NCI-H748 (cell line): ENCODE results near the gene ZFP36L2.
"Not testable (repeated sequence)": the region's sequence is repeated elsewhere in the genome, so short reads cannot be mapped to it uniquely, and the experiment has no call there.

Source experiments
- DNase-seq: peaks from one replicate; lab custom pipeline; 2025; ENCODE audit not compliant: unreplicated experiment; lab: John Stamatoyannopoulos, UW

ZFP36L2 gene

GRCh38 chr2:43210125-43210466 lies 16.3 kb downstream of the ZFP36L2 start:
- DNase-seq = no peak

DNA sequence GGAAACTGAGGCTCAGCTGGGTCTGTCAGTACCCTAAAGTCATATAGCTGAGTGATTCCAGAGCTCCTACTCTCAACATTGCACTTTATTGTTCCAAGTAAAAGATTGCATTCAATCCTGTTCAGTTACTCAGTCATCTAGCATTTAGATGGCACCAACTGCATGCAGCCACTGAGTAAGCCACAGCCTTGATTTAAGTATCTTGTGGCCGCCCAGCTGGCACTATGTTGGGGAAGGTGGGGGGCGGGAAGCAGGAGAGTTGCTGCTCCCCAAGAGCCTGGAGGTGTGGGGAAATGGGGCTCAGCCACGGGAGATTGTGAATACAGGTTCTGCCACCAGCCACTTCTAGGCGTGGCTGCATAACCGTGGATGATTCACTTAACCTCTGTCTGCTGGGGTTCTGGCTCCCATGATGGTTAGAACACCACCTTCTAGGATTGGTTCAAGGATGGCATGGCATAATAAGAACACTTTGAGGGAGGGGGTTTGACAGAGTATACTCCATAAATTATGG lies 17.1 kb downstream of the ZFP36L2 start:
- no peak for DNase-seq

DNA sequence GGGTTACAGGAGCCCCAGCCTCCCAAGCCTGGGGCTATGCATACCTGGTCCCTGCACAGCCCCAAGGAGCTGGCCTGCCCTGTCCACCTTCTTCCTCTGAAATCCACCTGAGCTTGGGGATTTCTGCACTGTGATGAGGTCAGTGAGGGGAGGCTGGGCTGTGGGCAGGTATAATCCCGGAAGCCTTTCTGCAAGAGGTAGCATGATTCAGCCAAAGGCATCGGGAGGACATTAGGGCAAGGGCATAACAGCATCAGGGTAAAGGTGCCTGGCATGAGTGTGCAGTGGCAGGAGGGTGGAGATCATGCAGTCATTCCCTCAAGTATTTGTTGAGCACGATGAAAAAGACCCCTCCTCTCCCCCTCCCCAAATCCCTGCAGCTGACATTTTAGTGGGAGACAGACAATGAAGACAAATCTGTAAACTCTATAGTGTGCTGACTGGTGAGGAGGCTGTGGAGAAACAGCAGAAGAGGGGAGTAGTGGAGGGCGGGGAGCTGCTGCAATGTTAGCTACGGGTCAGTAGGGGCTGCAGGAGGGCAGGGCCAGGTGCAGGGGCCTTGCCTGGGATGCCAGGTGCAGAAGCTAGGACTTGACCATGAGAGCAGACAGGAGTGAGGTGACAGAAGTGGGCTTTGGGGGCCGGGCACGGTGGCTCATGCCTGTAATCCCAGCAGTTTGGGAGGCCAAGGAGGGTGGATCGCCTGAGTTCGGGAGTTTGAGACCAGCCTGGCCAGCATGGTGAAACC lies 18.7 kb downstream of the ZFP36L2 start:
- DNase-seq = no peak

DNA sequence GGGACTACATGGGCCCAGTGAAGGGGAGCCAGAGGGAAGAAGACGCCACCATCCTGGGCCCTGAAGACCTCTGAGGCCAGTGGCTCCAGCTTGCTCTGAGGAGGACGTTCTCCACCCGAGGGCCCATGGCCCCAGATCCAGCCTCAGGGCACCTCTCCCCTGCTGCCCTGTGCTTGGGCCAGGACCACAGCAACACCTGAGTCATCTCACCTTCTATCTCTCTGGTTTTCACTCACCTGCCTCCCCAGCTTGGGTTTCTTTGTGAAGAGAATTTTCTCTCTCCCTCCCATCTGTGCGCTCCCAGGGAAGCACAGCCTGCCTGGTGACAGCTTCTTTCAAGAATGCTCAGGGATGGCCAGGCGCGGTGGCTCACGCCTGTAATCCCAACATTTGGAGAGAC lies 19.8 kb downstream of the ZFP36L2 start:
- DNase-seq = no peak

GRCh38 chr2:43203373-43203772 lies 23.0 kb downstream of the ZFP36L2 start:
- no peak for DNase-seq

DNA sequence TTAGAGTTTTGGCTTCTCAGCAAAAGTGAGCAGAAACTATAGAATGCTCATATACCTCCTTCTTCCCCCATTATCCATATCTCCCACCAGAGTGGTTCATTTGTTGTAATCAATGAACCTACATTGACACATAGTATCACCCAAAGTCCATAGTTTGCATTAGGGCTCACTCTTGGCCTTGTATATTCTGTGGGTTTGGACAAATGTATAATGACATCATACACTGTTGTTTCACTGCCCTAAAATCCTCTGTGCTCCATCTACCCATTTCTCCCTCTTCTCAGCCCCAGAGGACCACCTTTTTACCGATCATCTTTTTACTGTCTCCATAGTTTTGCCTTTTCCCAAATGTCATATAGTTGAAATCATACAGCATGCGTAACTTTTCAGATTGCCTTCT lies 24.1 kb downstream of the ZFP36L2 start:
- no peak for DNase-seq

GRCh38 chr2:43201497-43201896 lies 24.9 kb downstream of the ZFP36L2 start:
- DNase-seq = no peak

GRCh38 chr2:43201016-43201415 lies 25.4 kb downstream of the ZFP36L2 start:
- DNase-seq = no peak

DNA sequence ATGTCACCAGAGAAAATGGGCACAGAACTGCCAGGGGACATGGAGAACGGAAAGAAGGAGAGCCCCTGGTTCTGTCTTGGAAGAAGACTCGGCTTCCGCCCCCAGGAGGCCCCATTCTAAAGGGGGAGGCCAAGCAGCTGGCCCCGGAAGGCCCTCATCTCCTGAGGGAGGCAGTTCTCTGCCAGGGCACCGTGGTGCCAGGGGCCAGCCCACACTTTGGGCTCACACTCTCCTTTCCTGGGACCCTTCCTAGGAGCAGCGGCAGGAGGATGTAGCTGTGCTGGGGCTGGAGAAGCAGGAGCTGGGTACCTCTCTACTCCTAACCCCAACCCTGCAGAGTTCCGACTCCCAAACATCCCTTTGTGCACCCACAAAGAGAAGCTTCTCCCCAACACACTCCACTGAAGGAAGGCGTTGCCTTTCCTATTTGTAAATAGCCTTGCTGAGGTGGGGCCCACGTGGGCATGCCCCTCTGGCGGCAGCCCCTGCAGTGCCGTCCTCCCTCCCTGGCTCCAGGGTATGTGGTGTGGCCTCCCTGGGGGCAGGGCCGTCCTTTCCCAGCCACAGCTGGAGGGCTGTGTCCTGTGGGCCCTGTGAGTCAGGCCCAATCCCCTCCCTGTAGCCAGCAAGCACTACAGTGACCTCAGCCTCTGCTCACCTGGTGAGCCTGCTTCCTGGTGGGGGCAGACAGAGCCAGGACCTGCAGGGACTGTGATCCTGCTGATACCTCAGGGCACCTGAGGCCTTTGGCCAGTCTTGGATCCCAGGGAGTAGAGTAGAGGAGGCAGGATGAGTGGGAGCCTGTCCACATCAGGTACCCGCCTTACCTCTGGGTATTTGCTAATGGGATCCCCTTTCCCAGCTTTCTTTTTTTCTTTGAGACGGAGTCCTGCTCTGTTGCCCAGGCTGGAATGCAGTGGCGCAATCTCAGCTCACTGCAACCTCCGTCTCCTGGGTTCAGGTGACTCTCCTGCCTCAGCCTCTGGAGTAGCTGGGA lies 26.6 kb downstream of the ZFP36L2 start:
- DNase-seq = no peak

DNA sequence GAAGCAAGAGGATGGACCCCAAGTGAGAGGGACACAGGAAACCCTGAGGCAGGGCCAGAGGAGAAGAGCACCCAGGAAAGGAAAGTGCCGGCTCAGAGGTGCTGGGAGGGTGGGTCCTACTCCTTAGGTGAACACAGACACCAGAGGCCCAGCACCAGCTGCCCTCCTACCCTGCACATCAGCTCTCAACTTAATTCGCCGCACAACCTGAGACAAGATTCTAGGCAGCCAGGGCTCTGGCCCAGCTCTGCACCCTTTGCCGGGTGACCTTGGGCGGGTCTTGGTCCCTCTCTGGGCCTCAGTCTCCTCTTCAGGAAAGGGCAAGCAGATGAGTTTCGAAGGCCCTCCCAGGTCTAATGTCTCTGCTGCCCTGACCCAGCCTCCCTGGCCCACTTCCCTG lies 28.1 kb downstream of the ZFP36L2 start:
- no peak for DNase-seq

GRCh38 chr2:43197588-43197896 lies 28.9 kb downstream of the ZFP36L2 start:
- DNase-seq = no peak

DNA sequence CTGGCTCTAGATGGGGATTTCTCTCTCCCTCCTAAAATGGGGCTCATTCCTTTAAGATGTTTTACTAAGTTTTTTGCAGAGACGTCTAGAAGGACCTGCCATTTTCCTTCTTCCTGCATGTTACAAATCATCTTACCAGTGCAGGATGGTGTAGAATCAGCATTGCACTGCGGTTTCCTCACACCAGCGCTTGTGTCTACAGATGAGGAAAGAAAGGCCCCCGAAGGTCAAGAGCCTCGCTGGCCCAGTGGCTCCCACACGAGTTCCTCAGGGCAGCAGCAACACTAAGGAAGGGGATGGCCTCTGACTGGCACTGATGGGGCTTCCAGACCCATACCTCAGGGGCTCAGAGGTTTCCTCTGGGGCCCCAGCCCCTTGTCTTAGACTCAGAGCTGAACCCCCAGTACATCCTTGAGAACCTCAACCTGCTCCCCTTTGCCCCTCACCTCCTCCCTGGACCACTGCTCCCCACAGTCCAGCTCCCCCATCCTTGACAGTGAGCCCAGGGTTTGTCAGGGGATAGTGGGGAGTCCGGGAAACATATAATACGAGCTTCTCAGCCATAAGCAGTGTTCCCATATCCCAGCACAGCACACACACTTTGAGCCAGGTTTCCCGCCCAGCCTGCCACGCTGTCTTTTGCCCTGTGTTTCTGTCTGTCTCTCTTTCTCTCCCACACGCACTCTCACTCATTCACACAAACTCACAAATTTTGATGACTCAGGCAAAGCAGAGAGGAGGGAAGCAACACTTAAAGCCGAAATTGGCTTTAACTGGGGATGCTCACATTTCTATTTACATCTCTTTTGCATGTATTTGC lies 29.4 kb downstream of the ZFP36L2 start:
- no peak for DNase-seq

DNA sequence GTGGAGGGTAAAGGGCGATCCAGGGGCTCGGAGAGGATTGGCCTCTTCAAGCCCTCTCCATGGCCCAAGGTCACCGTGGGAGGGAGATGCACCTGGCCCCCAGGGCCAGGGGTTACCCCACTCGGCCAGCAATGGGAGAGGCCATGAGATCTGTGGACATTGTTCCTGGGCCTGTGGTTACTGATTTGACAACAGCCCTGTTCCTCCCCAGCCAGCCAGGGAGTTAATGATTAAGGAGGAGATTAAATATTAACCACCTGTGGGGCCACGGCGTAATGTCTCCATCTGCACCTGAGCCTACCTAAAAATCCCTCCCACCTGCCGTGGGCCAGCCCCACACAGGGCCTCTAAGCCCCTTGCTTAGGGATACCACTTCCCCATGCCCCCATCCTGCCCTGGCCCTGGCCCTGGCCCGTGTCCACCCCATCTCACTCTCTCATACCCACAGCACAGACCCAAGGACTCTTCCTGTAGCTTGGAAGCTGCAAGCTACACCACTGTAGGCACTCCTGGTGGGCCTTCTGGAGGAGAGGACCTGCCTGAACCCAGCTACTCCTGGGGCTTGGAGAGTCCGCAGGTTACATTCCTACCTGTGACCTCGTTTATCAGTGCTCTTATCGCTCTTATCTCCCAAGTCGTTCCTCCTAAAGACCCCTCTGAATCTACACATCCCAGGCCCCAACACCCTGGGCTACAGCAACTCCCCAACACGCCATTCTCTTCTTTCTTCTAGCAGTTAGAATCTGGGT lies 32.1 kb downstream of the ZFP36L2 start:
- DNase-seq = no peak

DNA sequence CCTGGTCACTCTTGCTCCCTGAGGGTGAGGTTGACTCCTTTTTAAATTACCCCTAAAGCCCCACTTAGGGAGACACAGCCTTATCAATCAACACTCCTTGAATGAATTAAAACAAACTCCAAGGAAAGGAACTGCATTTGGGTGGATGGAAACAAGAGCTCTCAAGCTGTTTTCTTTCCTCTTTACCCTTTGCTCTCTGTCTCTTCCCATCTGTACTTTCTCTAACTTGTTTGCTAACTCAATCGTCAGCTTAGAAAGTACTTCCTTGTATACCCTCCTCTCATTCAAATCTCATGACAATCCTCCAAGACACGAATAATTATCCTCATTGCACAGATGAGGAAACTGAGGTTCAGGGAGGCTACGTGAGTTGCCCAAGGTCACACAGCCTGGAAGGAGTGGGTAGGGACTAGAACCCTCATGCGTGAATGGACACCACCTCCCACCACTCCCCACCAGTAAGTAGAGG lies 32.7 kb downstream of the ZFP36L2 start:
- no peak for DNase-seq

DNA sequence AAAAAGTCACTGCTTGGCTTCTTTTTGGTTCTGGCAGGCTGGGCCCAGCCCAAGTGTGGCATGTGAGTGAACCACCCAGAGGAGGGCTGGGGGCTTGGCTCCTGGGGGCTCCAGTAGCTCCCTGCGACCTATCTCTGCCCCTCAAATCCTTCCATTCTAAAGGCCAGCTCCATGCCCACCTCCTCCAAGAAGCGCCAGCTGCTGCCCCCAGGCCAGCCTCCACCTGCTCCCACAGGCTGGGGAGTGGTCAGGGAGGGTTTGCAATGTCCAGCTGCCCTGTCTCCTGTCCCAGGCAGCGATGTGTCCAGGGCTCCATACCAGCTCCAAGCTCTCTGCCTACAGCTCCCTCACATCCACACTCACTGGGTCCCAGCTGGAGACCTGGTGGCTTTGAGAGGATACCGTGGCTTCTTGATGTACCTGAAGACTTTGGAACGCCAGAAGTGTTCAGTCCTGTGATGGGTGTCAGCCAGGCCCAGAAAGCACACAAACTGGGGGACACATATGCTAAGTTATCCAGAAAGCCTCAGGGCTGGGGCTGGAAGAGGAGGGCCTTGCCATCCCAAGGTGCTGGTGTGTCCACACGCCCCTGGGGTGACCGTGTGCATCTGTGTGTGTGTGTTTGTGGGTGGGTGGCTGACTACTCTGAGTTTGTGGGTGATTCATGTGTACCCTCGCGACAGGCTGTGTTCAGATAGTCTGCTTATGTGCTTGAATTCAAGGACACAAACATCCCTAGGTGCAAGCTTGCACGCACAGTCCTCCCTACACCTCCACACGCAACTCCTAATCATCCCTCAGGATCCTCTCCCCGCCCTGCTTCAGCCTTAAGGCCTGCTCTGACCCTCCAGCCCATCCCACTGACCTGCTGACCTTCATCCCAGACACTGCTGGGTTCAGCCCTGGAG lies 33.4 kb downstream of the ZFP36L2 start:
- no peak for DNase-seq

DNA sequence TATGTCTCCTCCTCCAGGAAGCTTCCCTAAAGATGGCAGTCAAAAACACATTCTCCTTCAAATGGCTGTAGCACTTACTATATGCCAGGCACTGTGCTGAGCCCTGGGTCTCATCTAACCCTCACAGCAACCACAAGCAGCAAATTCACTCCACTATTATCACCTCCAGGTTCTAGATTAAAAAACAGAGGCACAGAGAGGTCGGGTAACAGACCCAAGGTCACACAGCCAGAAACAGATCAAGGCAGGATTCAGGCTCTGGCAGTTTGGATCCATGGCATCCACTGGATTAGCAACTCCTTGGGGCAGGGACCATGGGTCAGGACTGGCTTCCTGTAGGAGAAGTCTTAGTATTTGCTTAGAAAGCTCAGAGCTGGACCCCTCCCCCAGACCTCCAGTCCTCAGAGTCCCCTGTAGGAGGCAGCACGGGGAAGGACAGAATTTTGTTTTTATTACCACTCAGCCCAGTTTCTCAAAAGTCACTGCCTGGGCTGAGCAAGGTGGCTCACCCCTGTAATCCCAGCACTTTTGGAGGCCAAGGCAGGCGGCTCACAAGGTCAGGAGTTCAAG lies 34.4 kb downstream of the ZFP36L2 start:
- no peak for DNase-seq

- no peak for DNase-seq
These were observed 35.9 kb downstream of the ZFP36L2 start for GRCh38 chr2:43190311-43191052.

GRCh38 chr2:43189861-43190260 lies 36.5 kb downstream of the ZFP36L2 start:
- not testable (repeated sequence) for DNase-seq
